ENCODE data around the gene PPM1F.

PPM1F gene

DNA sequence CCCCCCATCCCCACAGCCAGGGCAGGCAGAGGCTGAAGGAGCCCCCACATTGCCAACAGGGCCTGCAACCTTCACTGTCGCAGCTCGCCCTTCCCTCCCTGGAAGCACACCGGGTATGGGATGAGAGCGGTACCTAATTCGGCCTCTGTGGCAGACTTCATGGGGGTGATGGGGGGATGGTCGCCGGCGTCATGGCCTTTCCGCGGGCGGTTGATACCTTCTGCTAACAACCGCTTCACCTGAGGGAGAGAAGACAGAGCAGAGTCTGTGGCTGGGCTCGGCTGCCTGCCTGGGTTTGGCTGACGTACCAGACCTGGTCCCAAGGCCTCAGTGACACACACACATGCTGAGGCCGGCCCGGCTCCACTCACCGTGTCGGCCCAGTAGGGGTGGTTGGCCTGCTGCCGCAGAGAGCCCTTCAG, 11.2 kb upstream of the PPM1F start:
- TF ChIP-seq, protein P1, sequence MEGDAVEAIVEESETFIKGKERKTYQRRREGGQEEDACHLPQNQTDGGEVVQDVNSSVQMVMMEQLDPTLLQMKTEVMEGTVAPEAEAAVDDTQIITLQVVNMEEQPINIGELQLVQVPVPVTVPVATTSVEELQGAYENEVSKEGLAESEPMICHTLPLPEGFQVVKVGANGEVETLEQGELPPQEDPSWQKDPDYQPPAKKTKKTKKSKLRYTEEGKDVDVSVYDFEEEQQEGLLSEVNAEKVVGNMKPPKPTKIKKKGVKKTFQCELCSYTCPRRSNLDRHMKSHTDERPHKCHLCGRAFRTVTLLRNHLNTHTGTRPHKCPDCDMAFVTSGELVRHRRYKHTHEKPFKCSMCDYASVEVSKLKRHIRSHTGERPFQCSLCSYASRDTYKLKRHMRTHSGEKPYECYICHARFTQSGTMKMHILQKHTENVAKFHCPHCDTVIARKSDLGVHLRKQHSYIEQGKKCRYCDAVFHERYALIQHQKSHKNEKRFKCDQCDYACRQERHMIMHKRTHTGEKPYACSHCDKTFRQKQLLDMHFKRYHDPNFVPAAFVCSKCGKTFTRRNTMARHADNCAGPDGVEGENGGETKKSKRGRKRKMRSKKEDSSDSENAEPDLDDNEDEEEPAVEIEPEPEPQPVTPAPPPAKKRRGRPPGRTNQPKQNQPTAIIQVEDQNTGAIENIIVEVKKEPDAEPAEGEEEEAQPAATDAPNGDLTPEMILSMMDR (IDR thresholded peaks at IDR 0.05; ENCODE audit: low read depth, low read length), result no peak
- DNase-seq (ENCODE audit: extremely low read depth, low read depth), result no peak

DNA sequence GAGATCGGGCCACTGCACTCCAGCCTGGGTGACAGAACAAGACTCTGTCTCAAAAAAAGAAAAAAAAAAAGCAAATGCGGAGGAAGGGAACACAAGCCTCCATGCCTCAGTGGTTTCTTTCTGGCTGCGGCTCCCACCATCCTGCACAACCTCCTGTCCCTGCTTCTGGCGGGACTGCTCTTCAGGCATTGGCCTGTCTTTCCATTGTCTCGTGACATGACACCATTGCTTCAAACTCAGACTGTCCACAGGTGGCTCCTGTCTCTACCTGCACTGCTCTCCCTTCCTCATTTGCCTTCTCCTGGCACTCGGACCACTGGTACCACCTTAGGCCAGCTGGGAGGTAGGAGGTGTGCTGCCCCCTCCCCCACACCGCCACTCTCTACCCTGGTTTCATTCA, 10.6 kb upstream of the PPM1F start:
- DNase-seq (ENCODE audit: extremely low read depth, low read depth), result no peak
- TF ChIP-seq, protein P1 (IDR thresholded peaks at IDR 0.05; ENCODE audit: low read depth, low read length), result no peak

DNA sequence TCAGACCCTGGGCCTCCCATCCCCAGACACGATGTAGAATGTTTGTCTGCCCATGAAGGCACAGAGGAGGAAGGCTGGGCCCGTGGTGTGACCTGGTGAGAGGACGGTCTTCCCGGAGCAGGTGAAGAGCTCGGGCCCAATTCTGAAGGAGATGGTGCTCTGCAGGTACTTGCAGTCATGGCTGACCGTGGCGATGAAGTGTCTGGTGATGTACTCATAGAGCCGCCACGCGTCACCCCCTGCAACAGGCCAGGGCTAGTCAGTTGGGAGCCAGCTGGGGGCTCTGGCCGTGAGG, 10.0 kb upstream of the PPM1F start:
- TF ChIP-seq, protein P1 (IDR thresholded peaks at IDR 0.05; ENCODE audit: low read depth, low read length), result no peak
- no peak for DNase-seq (ENCODE audit: extremely low read depth, low read depth)

DNA sequence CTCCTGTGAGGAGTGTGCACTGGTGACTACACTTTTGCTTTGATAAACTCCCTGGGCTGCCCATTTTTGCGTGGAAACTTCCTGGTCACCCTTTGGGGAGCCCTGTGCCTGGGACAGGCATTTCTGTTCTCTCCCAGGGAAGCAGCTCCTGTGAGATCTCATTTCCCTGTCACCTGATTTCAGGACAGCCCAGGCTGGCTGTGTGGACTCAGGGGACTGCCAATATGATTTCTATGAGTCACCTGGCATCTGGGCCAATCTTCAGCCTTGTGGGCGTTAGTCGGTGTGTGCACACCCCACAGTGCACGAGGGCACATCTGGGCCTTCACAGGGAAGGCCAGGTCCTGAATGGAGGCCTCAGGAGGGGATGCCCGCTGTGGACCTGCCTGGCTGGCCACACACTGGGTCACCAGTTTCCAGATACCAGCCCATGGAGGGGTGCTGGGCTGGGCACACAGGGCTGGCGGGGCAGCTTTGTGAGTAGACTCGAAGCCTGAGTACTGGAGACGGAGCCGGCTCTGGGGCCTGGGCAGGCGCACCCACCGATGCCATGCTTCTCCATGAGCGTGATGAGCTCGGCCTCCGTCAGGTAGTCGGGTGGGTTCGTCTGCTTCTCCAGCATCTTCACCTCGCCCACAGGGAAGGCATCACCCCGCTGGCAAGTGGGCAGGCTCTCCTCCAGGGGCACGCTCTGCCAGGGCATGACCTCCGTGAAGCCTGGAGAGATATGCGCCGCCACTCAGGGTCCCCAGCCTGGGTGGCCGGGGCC, 9.4 kb upstream of the PPM1F start:
- no peak for DNase-seq (ENCODE audit: extremely low read depth, low read depth)
- TF ChIP-seq, protein P1 (IDR thresholded peaks at IDR 0.05; ENCODE audit: low read depth, low read length), result no peak

DNA sequence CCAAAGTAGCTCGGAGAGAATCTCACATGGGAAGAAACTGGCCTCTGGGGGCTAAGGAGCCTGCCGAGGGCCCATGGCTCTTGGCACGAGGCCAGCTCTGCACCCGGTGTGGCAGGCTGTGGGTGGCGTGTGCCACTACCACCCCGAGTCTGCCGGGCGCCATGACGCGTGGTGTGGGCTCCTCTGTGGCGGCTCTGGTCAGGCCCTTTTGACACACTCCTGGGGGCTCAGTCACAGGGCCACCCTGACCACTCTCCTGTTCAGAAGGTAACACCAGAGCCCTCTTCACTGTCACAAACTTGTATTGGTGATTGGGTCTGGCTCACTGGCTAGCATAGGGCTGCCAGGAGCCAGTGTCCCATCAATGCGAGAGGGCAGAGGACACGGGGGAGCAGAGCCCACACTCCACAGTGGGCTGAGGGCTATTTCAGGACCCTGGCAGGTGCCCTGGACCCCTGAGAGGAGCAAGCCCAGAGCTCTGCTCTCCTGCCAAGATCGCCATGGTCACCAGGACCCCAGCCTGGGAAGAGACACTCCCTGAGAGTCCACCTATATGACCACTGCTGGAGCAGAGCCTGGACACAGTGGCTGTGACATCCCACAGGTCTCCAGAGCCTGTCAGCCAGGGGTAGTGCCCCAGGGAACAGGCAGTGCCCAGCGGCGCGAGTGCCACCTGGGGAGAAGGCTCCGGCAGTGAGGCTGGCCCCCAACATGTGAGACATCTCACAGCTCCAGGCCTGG, 8.6 kb upstream of the PPM1F start:
- TF ChIP-seq, protein P1 (IDR thresholded peaks at IDR 0.05; ENCODE audit: low read depth, low read length), result no peak
- DNase-seq (ENCODE audit: extremely low read depth, low read depth), result no peak

DNA sequence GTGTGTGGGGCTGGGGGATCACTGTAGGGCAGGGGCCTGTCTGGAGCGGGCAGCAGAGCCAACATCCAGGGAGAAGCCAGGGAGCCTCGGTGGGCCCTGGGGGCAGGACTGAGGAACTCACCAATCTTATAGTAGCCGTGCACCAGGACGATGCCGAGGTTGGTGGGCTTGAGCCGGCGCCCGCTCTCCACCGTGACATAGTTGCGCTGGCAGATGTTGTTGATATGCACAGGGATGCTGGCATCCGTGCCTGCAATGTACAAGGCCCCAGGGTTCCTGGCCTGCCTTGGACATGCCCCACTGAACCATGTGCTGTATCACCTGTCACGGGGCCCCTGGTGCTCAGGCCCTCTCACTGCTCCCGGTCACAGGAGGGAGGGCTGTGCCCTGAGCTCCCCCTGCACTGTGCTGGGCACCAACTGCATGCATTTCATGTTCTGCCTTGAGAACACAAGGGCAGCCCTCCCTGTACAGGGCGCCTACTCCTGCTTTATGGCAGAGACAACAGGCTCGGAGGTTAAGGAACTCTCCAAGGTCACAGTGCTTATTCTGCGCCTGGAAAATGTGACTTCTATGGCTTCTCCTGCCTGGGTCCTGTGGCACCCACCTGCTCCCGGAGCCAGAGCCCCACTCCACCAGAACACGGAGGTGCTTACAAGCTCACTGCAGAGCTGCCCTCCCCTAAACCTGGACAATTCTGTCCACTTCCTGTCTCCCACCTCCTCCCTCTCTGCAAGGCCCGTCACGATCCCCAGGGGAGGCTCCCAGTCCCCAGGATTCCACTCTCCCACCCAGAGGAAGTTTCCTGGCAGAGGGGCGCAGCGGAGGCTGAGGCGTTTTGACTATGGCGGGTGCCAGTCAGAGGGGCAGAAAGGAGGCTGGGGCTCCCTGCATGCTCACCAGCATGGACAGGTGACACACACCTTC, 7.8 kb upstream of the PPM1F start:
- TF ChIP-seq, protein P1 (IDR thresholded peaks at IDR 0.05; ENCODE audit: low read depth, low read length), result no peak
- DNase-seq (ENCODE audit: extremely low read depth, low read depth), result no peak

Data from AG09319 (cell line).